Endometrium (tissue), 2 donors: Measurements from ENCODE around the gene APBA2.
A peak's percentile ranks its signal among the peaks of the same experiment; 100 is the strongest.

Source experiments
- FAIRE-seq: peaks from 2 replicates; lab custom pipeline; 2012; peaks lifted over from hg19 to GRCh38; lab: Jason Lieb, UNC
- donor health status: control.
- donor health status: control.

Gene APBA2

GRCh38 chr15:28957606-28958498 is 72.1 kb downstream of the APBA2 start:
- FAIRE-seq = no peak

GRCh38 chr15:28959326-28959725 is 73.6 kb downstream of the APBA2 start:
- FAIRE-seq = no peak

- FAIRE-seq = no peak
Measured at GRCh38 chr15:28960979-28961378, 75.2 kb downstream of the APBA2 start.

- no peak for FAIRE-seq
Measured at GRCh38 chr15:28961391-28961790, 75.6 kb downstream of the APBA2 start.

GRCh38 chr15:28962851-28963710 is 77.3 kb downstream of the APBA2 start:
- no peak for FAIRE-seq

- FAIRE-seq = no peak
Measured at GRCh38 chr15:28963711-28964081, 77.9 kb downstream of the APBA2 start.

GRCh38 chr15:28964098-28964497 is 78.3 kb downstream of the APBA2 start:
- FAIRE-seq = no peak

GRCh38 chr15:28967066-28967465 is 81.3 kb downstream of the APBA2 start:
- FAIRE-seq = no peak

- no peak for FAIRE-seq
Measured at GRCh38 chr15:28967990-28968389, 82.2 kb downstream of the APBA2 start.

GRCh38 chr15:28969511-28970085 is 83.8 kb downstream of the APBA2 start:
- no peak for FAIRE-seq

GRCh38 chr15:28974142-28974541 is 88.4 kb downstream of the APBA2 start:
- no peak for FAIRE-seq

- FAIRE-seq = no peak
Measured at GRCh38 chr15:28975766-28976179, 90.0 kb downstream of the APBA2 start.

- FAIRE-seq = no peak
Measured at GRCh38 chr15:28977377-28978010, 91.7 kb downstream of the APBA2 start.

GRCh38 chr15:28978011-28978378 is 92.2 kb downstream of the APBA2 start:
- FAIRE-seq = no peak

GRCh38 chr15:28978661-28979060 is 92.9 kb downstream of the APBA2 start:
- no peak for FAIRE-seq

GRCh38 chr15:28979208-28979841 is 93.6 kb downstream of the APBA2 start:
- no peak for FAIRE-seq

GRCh38 chr15:28980709-28981350 is 95.1 kb downstream of the APBA2 start:
- peak; percentile 48 for FAIRE-seq

GRCh38 chr15:28981351-28981720 is 95.6 kb downstream of the APBA2 start:
- no peak for FAIRE-seq

- no peak for FAIRE-seq
Measured at GRCh38 chr15:28981921-28982320, 96.1 kb downstream of the APBA2 start.

- FAIRE-seq = no peak
Measured at GRCh38 chr15:28982886-28983285, 97.1 kb downstream of the APBA2 start.
